Breast epithelium (tissue), 4 donors: ENCODE data around the gene ABR. TPM values are rescaled to one million over a fixed set of nuclear protein-coding genes. Genes with fewer than 3 reads are reported as not detected.

Source experiments
- DNase-seq, 2 donors: peaks; one replicate each; pipeline ENCODE4 v3.0.0-alpha.2; 2019; ENCODE audit warnings: low spot score in 2 of 2
- H3K27ac ChIP-seq, 2 donors: fragments of 200-600 bp; sonication (generic) in 1 of 2; one replicate each; pipeline ENCODE4 v1.5.1; 2016 to 2019; ENCODE audit warnings: mild to moderate bottlenecking in 1 of 2
- H3K27me3 ChIP-seq, 2 donors: fragments of 200-600 bp; sonication (generic) in 1 of 2; one replicate each; pipeline versions ENCODE4 v1.5.1 to v1.6.0; 2017 to 2019; ENCODE audit warnings: control low read depth in 1 of 2, mild to moderate bottlenecking in 1 of 2
- H3K36me3 ChIP-seq: fragments of 200-600 bp; one replicate; pipeline ENCODE4 v1.5.1; 2019
- H3K4me1 ChIP-seq, 2 donors: fragments of 200-600 bp; sonication (generic); one replicate each; pipeline ENCODE4 v1.5.1; 2016 to 2019; ENCODE audit warnings: control low read depth in 1 of 2
- H3K4me3 ChIP-seq, 3 donors: fragments of 200-600 bp; sonication (generic); 1 replicate in 2 of 3; 2 replicates in 1 of 3; pipeline ENCODE4 v1.5.1; 2016 to 2019; ENCODE audit warnings: mild to moderate bottlenecking in 3 of 3, moderate library complexity in 2 of 3
- H3K9me3 ChIP-seq, 2 donors: fragments of 200-600 bp; sonication (generic) in 1 of 2; one replicate each; pipeline ENCODE4 v1.5.1; 2016 to 2019; ENCODE audit warnings: control low read depth in 1 of 2
- POLR2A ChIP-seq: fragments of 450-650 bp; IDR thresholded peaks from one replicate; pipeline ENCODE4 v1.6.1; 2016; ENCODE audit warnings: antibody characterized with exemption, mild to moderate bottlenecking, moderate library complexity
- POLR2AphosphoS5 ChIP-seq, 3 donors: sonication (generic); formaldehyde crosslinking; IDR thresholded peaks; one replicate each; pipeline ENCODE4 v1.6.1; 2017; ENCODE audit warnings: antibody characterized with exemption in 3 of 3
- intact Hi-C: fragments of 100-400 bp; cut with DNase I; formaldehyde crosslinking; loops from one replicate; pipeline ENCODE4 v1.15.1; 2023; ENCODE audit warnings: low total_unique reads
- total RNA-seq, 3 donors: library from RNA; depleted of rRNA; stranded (reverse); fragments of >200 nt; gene quantifications; one replicate each; pipeline ENCODE4 v1.1.0, GENCODE V29; 2016
- TF ChIP-seq, protein P1 (sequence below), 3 donors: fragments of 450-650 bp; IDR thresholded peaks; one replicate each; pipeline ENCODE4 v1.5.1; 2016 to 2017; ENCODE audit warnings: antibody characterized with exemption in 3 of 3, mild to moderate bottlenecking in 3 of 3, moderate library complexity in 3 of 3

The ABR gene
- total RNA-seq, result 10 to 100 TPM; 63.5 to 77.0 (median 75.0) TPM

DNA sequence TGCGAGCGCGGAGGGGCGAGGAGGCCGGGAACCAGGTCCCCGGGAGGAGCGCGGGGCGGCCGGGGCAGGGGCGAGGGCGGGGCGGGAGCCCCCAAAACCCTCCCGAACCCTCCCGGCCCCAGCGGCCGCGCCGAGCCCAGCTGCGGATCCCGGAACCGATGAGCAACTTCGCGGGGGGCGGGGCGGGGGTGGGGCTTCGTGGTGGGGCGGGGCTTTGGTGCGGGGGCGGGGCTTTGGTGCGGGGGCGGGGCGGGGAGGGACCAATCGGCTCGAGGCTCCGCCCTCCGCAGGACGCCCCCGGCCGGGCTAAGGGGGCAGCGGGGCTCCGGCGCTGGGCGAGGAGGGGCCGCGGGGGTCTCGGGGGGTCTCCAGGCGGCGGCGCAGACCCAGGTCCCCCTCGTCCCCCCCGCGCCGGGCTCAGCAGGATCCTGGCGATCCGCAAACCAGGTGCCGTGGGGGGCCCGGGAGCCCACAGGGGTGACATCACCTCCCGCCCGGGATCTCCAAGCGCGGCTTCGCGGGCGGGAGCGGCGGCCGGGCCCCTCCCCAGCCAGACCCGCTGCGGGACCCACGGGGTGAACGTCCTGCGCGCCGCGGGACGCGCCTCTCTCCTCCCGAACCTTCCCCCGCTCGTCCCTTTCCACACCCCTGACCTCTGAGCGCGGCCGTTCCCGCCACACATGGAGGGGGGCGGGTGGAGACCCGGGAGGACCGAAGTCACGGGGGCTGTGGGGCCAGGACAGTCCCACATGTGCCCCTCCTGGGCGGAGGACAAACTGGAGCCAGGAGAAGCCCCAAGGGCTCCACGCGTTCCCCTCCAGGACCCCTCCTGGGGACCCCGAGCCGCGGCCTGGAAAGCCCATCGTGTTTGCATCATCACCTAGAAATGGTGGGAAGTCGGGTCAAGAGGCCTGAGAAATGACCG lies at the start of gene ABR:
Gene ABR (minus strand): TSS at position 164 of the 925 bp plus-strand sequence. CDS start 254 bp downstream, outside the sequence.
- intact Hi-C loops, result loop anchor here (10.0 kb wide), 1 partner anchor 55 kb away; no protein-coding TSS in a partner anchor
- H3K27me3 ChIP-seq, result no peaks in the 10 kb centered on the region
- no peaks in the 10 kb centered on the region for H3K36me3 ChIP-seq
- no peaks in the 10 kb centered on the region for H3K9me3 ChIP-seq
- peak within 1 kb of the TSS; percentile 72 to 87 (median 85) for H3K4me3 ChIP-seq
- H3K4me1 ChIP-seq, result peaks cover 7 to 14% of the 10 kb centered on the region in 2 donors
- TF ChIP-seq POLR2A (peak; percentile 53), POLR2AphosphoS5 (IDR thresholded peaks at IDR 0.05) (peak in 2 of 3 donors; percentile 32 to 79)
- TF ChIP-seq, protein P1, sequence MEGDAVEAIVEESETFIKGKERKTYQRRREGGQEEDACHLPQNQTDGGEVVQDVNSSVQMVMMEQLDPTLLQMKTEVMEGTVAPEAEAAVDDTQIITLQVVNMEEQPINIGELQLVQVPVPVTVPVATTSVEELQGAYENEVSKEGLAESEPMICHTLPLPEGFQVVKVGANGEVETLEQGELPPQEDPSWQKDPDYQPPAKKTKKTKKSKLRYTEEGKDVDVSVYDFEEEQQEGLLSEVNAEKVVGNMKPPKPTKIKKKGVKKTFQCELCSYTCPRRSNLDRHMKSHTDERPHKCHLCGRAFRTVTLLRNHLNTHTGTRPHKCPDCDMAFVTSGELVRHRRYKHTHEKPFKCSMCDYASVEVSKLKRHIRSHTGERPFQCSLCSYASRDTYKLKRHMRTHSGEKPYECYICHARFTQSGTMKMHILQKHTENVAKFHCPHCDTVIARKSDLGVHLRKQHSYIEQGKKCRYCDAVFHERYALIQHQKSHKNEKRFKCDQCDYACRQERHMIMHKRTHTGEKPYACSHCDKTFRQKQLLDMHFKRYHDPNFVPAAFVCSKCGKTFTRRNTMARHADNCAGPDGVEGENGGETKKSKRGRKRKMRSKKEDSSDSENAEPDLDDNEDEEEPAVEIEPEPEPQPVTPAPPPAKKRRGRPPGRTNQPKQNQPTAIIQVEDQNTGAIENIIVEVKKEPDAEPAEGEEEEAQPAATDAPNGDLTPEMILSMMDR (IDR thresholded peaks at IDR 0.05), result no peak
- H3K27ac ChIP-seq, result peak within 1 kb of the TSS; percentile 81 to 93
- no peak for DNase-seq

DNA sequence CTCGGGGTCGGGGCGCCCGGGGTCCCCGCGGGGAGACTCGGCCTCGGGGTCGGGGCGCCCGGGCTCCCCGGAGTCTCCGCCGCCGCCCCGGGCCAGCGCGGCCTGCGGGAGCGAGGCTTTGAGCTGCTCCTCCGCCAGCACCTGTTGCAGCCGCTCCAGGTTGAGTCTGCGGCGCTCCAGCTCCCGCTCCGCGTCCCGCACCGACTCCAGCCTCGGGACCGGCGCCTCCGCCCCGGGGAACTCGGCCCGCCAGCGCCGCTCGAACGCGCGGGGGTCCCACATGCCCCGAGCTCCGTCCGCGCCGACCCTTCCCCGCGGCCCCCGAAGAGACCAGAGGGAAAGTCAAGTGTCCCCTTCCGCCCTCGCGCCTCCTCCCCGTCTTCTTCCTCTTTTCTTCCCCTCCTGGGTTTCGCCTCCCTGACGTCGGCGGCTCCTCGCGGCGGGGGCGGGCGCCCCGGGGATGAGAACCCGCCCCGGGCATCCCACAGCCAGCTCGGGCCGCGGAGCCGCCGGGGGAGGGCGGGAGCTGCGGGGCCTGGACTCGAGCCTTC lies 49.6 kb upstream of the ABR start:
- H3K27me3 ChIP-seq, result peaks cover 0 to 55% of the 10 kb centered on the region in 2 donors
- H3K9me3 ChIP-seq, result no peaks in the 10 kb centered on the region
- H3K27ac ChIP-seq, result peak overlapping the region in 1 of 2 donors; percentile 21
- TF ChIP-seq POLR2AphosphoS5 (IDR thresholded peaks at IDR 0.05) (no peak), POLR2A (no peak)
- TF ChIP-seq, protein P1 (IDR thresholded peaks at IDR 0.05), result no peak
- intact Hi-C loops, result no loop called here
- no peaks in the 10 kb centered on the region for H3K36me3 ChIP-seq
- peaks cover 6 to 15% of the 10 kb centered on the region in 2 donors for H3K4me1 ChIP-seq
- peak overlapping the region; percentile 60 to 78 (median 74) for H3K4me3 ChIP-seq
- peak in 1 of 2 donors; percentile 33 for DNase-seq

DNA sequence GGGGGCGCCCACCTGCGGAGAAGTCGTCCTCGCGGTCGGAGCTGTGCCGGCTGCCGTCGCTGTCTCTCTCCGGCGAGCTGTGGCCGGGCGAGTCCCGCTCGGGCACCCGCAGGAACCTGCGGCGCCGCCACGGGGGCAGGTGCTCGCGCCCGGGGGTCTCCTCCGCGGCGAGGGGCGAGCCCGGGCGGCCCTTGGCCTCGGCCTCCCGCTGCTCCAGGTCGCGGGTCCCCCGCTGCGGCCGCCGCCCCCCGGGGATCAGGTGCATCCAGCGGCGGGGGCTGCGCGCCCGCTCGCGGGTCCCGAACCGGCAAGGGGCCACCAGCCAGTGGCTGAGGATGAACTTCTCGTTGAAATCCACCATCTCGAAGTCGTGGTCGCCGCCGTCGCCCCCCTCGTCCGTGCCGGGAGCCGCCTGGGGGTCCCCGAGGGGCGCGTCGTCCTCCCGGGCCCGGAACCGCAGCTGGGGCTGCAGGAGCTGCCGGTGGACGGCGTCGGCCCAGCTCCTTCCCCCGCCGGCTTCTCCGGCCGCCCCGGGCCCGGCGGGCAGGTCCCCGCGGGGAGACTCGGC lies 49.1 kb upstream of the ABR start:
- peak overlapping the region in 1 of 2 donors; percentile 21 for H3K27ac ChIP-seq
- H3K4me3 ChIP-seq, result peak overlapping the region; percentile 60 to 78 (median 74)
- H3K36me3 ChIP-seq, result no peaks in the 10 kb centered on the region
- no peaks in the 10 kb centered on the region for H3K9me3 ChIP-seq
- peaks cover 0 to 55% of the 10 kb centered on the region in 2 donors for H3K27me3 ChIP-seq
- peaks cover 6 to 15% of the 10 kb centered on the region in 2 donors for H3K4me1 ChIP-seq
- TF ChIP-seq POLR2AphosphoS5 (IDR thresholded peaks at IDR 0.05) (no peak), POLR2A (no peak)
- TF ChIP-seq, protein P1 (IDR thresholded peaks at IDR 0.05), result no peak
- intact Hi-C loops, result no loop called here
- DNase-seq, result no peak

DNA sequence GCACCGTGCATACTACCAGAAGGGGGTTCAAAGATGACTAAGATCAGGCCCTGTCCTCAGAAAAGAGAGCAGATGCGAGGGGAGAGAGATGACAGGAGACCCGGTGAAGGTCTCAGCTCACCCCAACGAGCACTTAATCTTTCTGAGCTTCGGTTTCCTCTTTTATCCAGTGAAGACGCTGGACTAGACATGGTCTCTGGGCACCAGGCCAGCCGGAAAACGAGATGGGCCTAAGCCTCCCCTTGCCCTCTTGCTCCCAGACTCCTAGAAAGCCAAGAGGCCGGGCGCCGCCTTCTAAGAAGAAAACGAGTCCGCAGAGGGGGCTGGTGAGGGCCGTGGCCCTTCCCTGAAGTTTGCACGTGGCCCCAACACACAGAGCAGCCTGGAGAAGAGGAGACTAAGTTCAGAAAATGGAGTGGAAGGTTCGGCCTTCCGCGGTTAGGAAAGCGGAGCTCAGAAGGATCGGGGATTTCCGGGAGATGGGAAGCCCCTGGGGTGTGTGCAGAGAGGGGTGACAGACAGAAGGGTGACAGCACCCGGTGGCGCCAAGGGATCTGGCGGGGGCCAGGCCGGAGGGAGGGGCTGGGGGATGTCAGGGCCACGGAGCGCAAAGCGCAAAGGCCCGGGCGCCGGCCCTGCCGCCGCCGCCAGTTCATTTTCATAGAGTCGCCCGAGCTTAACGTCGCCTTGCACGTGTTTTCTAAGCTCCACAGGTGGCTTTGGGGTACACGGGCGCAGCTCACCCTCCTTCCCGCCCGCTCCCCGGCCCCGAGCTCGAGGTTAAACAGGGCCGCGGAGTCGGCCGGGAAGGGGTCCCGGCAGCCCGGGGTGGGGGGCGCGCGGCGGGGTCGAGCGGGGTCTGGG lies 48.4 kb upstream of the ABR start:
- H3K27me3 ChIP-seq, result peaks cover 0 to 55% of the 10 kb centered on the region in 2 donors
- intact Hi-C loops, result no loop called here

More for the DNA sequence above, 48.4 kb upstream of the ABR start:
- Histone ChIP-seq H3K9me3 (no peaks in the 10 kb centered on the region), H3K4me1 (peaks cover 6 to 15% of the 10 kb centered on the region in 2 donors), H3K4me3 (peak overlapping the region; percentile 60 to 78 (median 74)), H3K36me3 (no peaks in the 10 kb centered on the region), H3K27ac (no peak overlapping the region)
- DNase-seq, result no peak
- TF ChIP-seq POLR2AphosphoS5 (IDR thresholded peaks at IDR 0.05), result no peak
- TF ChIP-seq, protein P1 (IDR thresholded peaks at IDR 0.05), result no peak
- TF ChIP-seq POLR2A, result no peak
